GM12801 (cell line): ENCODE results near the gene SEPTIN12.

Source experiments
- TF ChIP-seq, protein P1 (sequence below): IDR thresholded peaks from one replicate; pipeline ENCODE4 v1.5.1; 2011; ENCODE audit warnings: control low read depth; ENCODE audit not compliant: insufficient read length; ENCODE audit errors: extremely low read depth

The SEPTIN12 gene

DNA sequence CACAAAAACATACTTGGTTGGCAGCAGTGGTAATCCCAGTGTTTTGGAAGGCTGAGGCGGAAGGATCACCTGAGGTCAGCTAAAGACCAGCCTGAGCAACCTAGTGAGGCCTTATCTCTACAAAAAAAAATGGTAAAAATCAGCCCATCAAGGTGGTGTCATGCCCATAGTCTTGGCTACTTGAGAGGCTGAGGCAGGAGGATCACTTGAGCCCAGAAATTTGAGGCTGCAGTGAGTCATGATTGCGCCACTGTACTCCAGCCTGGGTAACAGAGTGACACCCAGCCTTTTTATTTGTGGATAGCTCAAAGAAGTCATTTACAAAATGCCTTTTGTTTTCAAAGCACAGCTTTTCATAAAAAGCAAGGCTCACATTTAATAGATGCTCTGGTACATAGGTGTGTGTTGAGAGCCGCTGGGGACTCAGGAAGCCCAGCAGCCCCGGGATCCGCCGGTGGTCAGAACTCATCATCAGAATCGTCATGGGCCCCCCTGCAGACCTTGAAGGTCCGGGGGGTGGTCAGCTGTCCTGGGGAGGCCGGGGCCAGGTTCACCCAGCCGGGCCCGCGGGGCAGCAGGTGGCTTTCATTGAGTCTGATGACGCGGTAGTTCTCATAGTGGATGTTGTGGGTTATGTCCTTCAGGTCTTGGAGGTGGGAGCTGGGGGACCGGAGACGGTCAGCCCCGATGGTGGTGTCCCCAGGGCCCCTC lies 10.7 kb downstream of the SEPTIN12 start:
- TF ChIP-seq, protein P1, sequence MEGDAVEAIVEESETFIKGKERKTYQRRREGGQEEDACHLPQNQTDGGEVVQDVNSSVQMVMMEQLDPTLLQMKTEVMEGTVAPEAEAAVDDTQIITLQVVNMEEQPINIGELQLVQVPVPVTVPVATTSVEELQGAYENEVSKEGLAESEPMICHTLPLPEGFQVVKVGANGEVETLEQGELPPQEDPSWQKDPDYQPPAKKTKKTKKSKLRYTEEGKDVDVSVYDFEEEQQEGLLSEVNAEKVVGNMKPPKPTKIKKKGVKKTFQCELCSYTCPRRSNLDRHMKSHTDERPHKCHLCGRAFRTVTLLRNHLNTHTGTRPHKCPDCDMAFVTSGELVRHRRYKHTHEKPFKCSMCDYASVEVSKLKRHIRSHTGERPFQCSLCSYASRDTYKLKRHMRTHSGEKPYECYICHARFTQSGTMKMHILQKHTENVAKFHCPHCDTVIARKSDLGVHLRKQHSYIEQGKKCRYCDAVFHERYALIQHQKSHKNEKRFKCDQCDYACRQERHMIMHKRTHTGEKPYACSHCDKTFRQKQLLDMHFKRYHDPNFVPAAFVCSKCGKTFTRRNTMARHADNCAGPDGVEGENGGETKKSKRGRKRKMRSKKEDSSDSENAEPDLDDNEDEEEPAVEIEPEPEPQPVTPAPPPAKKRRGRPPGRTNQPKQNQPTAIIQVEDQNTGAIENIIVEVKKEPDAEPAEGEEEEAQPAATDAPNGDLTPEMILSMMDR, result no peak

GRCh38 chr16:4776141-4776705 lies 11.9 kb downstream of the SEPTIN12 start:
- TF ChIP-seq, protein P1, result no peak

- TF ChIP-seq, protein P1, result no peak
These were observed 13.1 kb downstream of the SEPTIN12 start for GRCh38 chr16:4775005-4775404.

GRCh38 chr16:4772351-4772750 lies 15.8 kb downstream of the SEPTIN12 start:
- TF ChIP-seq, protein P1, result no peak

DNA sequence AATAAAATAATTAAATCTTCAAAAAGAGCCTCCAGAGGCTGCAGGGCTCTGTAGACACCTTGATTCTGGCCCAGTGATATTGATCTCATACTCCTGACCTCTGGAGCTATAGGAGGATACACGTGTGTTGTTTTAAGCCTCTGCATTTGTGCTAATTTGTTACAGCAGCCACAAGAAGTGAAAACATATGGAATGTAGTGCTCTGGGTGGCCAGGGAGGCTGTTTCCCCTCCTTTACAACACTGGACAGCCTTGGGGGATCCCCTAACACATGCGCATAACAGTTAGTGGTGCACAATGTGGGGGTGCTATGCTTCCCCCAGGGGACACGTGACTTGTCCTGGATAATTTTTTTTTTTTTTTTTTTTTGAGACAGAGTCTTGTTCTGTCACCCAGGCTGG lies 16.5 kb downstream of the SEPTIN12 start:
- TF ChIP-seq, protein P1, result no peak

DNA sequence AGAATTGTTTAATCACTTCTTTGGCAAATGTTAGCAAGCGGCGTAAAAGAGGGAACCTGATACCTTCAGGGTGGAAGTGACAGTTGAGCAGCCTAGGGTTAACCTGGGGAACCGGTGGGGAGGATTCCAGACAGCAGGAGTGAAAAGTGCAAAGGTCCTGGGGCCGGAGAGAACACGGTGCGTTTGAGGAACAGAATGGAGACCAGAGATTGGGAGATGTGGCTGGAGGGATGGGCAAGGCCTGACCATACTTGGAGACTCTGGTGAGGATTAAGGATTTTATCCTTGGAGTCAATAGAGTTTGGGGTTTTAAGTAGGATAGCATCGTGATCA lies 18.9 kb downstream of the SEPTIN12 start:
- TF ChIP-seq, protein P1, result no peak

DNA sequence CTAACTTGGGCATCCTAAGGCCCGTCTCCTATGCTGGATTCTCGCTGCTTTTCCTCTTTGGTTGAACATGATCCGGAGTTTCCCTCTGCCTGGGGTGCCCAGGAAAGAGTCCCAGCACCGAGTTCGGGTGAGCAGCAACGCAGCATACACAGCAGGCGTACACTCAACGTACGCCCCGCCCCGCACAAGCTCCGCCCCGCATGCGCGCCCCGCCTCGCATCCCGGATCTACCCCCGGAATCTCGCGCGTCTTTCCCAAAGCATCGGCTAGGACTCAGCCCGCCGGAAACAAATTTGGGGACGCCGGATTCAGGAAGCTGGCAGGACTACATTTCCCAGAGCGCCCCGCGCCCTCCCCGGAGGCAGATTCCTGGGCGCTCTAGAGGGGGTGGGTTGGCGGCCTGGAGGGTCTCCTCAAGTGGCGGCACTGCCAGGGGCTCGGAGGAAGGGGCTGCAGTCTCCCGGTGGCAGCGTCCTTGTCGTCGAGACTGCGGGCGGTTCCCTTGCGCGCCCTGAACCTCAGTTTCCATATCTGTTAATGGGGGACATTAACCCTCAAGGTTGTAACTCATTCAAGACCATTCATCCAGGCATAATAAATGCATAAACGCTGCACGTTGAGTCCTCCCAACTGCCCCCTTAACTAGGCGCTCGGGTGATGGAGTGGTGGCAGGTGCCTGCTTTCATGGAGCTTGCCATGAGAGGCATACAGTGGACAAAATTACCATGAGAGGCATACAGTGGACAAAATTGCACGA lies 19.4 kb downstream of the SEPTIN12 start:
- TF ChIP-seq, protein P1, result no peak
